GM21786 (cell line): Measurements from ENCODE around the gene IL1B.
A peak's percentile ranks its signal among the peaks of the same experiment; 100 is the strongest.

ENCODE experiments used
- ATAC-seq: cut with Tn5 transposase; IDR thresholded peaks from one replicate; pipeline ENCODE4 v1.9.1; 2021; ENCODE audit not compliant: unreplicated experiment

The IL1B gene

GRCh38 chr2:112784199-112785189, 52.1 kb downstream of the IL1B start, which contains the start of gene IL1A:
Gene IL1A (minus strand): TSS chr2:112784493. CDS start chr2:112783770, 723 bp downstream.
- no peak for ATAC-seq

DNA sequence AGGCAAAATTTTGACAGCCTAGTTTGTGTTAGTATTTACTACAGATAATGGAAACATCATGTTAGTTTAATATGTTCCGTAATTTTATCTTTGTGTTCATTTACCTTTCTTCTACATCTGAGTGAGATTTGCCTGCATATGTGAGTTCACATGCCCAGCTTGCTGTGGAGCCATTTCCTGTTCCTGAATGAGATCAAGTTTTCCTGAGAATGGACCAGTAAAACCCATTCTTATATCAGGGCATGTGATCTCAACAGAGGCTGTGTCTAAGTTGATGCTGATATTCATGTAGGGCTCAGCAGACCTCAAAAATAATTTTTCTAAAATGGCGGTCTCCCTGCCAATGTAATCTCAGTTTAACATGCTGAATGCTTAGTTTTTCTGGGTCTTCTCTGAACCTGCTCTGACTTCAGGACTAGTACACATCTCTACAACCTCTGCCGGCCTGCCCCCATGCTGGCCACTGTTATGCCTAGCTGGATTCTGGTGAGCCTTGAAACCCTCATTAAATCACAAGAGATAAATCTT, 53.3 kb downstream of the IL1B start:
- no peak for ATAC-seq

- ATAC-seq: peak; percentile 85
Measured at GRCh38 chr2:112782234-112782799, 54.3 kb downstream of the IL1B start.
